ENCODE data around the gene MOV10L1. TPM values are rescaled to one million over a fixed set of nuclear protein-coding genes. Genes with fewer than 3 reads are reported as not detected.

Gene MOV10L1
- total and polyA plus RNA-seq, 9 donors, result 0.94 to 6.3 (median 2.0) TPM

GRCh38 chr22:50058906-50059880 lies 30.6 kb upstream of the MOV10L1 start:
- 6 to 10% (median 7%) methylated on average over 25 to 31 of the region's 31 CpGs for WGBS, 3 donors

GRCh38 chr22:50059881-50060262 lies 29.9 kb upstream of the MOV10L1 start:
- intact Hi-C loops (cut with DNase I), result no loop called here
- no peaks in the 10 kb centered on the region for H3K27me3 ChIP-seq
- WGBS, 3 donors, result 72 to 75% (median 74%) methylated on average over 7 of the region's 7 CpGs
- peaks cover 4% of the 10 kb centered on the region for H3K4me1 ChIP-seq (ENCODE audit: insufficient read depth)
- no peak overlapping the region for H3K4me3 ChIP-seq
- no peak for DNase-seq
- no peak overlapping the region for H3K27ac ChIP-seq
- TF ChIP-seq EP300 (IDR thresholded peaks at IDR 0.05) (no peak), CTCF (IDR thresholded peaks at IDR 0.05) (no peak), POLR2A (IDR thresholded peaks at IDR 0.05) (no peak)
- no peaks in the 10 kb centered on the region for H3K36me3 ChIP-seq
- no peaks in the 10 kb centered on the region for H3K9me3 ChIP-seq

More at GRCh38 chr22:50058906-50059880, 30.6 kb upstream of the MOV10L1 start:
- Histone ChIP-seq H3K36me3 (no peaks in the 10 kb centered on the region), H3K4me3 (no peak overlapping the region), H3K4me1 (ENCODE audit: insufficient read depth) (peaks cover 4% of the 10 kb centered on the region), H3K27me3 (no peaks in the 10 kb centered on the region), H3K27ac (no peak overlapping the region), H3K9me3 (no peaks in the 10 kb centered on the region)
- no peak for DNase-seq
- TF ChIP-seq EP300 (IDR thresholded peaks at IDR 0.05) (no peak), POLR2A (IDR thresholded peaks at IDR 0.05) (no peak), CTCF (IDR thresholded peaks at IDR 0.05) (no peak)
- intact Hi-C loops (cut with DNase I), result no loop called here

DNA sequence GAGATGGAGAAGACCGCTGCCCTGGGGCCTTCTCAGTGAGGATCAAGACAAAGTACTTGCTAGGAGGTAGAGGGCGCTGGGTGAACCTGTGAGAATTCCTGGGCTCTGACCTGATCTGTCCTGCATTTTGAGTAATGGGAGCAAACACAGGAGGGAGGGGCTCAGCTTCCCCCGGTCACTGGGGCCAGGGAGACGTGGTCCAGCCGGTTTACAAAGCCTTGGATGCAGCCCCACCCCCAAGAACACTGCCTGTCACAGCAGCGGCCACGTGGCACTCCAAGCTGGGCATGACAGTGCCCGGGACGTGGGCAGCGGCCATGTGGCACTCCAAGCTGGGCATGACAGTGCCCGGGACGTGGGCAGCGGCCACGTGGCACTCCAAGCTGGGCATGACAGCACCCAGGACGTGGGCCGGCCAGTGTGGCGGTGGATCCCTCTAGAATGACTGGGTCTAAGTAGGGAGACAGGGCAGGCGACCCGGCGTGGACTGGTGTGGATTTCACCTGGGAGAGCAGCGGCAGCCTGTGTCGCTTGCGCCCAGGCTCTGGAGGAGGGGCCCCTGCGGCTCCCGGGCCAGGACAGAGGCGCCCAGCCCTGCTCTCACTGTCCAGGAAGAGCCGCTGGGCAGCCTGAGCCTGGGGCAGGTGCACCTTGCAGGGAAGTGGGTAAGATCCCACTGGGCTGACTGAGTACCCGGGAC lies 29.2 kb upstream of the MOV10L1 start:
- no peaks in the 10 kb centered on the region for H3K27me3 ChIP-seq
- TF ChIP-seq CTCF (IDR thresholded peaks at IDR 0.05) (no peak), EP300 (IDR thresholded peaks at IDR 0.05) (no peak), POLR2A (IDR thresholded peaks at IDR 0.05) (no peak)
- H3K9me3 ChIP-seq, result no peaks in the 10 kb centered on the region
- H3K27ac ChIP-seq, result no peak overlapping the region
- H3K4me1 ChIP-seq (ENCODE audit: insufficient read depth), result peaks cover 4% of the 10 kb centered on the region
- intact Hi-C loops (cut with DNase I), result no loop called here
- H3K36me3 ChIP-seq, result no peaks in the 10 kb centered on the region
- WGBS, 3 donors, result 78 to 88% (median 80%) methylated on average over 27 to 28 of the region's 28 CpGs
- DNase-seq, result no peak
- H3K4me3 ChIP-seq, result no peak overlapping the region

- 74 to 81% (median 79%) methylated on average over 27 of the region's 27 CpGs for WGBS, 3 donors
- Histone ChIP-seq H3K9me3 (no peaks in the 10 kb centered on the region), H3K27ac (no peak overlapping the region), H3K4me3 (no peak overlapping the region), H3K27me3 (no peaks in the 10 kb centered on the region), H3K36me3 (no peaks in the 10 kb centered on the region), H3K4me1 (ENCODE audit: insufficient read depth) (peaks cover 4% of the 10 kb centered on the region)
- TF ChIP-seq POLR2A (IDR thresholded peaks at IDR 0.05) (no peak), EP300 (IDR thresholded peaks at IDR 0.05) (no peak), CTCF (IDR thresholded peaks at IDR 0.05) (no peak)
- intact Hi-C loops (cut with DNase I), result no loop called here
- no peak for DNase-seq
These were observed 28.5 kb upstream of the MOV10L1 start for GRCh38 chr22:50061141-50061823.
